Measurements from ENCODE around the gene FCSK. TPM values are rescaled to one million over a fixed set of nuclear protein-coding genes. Genes with fewer than 3 reads are reported as not detected.
"Not testable (repeated sequence)": the region's sequence is repeated elsewhere in the genome, so short reads cannot be mapped to it uniquely, and the experiment has no call there.

FCSK gene
- total RNA-seq, 1 donor from 2014 or later = 8.0 TPM

GRCh38 chr16:70496513-70496912, 42.1 kb downstream of the FCSK start:
- intact Hi-C loops (cut with DNase I) = no loop called here
- DNase-seq (no peak), ATAC-seq (ENCODE audit: poor library complexity) (no peak)

- DNase-seq (no peak), ATAC-seq (ENCODE audit: poor library complexity) (no peak)
- intact Hi-C loops (cut with DNase I) = no loop called here
These were observed 54.4 kb downstream of the FCSK start for GRCh38 chr16:70508752-70509151.

- DNase-seq (no peak), ATAC-seq (ENCODE audit: poor library complexity) (no peak)
- intact Hi-C loops (cut with DNase I) = no loop called here
These were observed 55.8 kb downstream of the FCSK start for GRCh38 chr16:70510216-70510615.

GRCh38 chr16:70511833-70512232, 57.4 kb downstream of the FCSK start:
- intact Hi-C loops (cut with DNase I) = no loop called here
- DNase-seq = no peak
- no peak for ATAC-seq (ENCODE audit: poor library complexity)

- no peak for DNase-seq
- no peak for ATAC-seq (ENCODE audit: poor library complexity)
- intact Hi-C loops (cut with DNase I) = no loop called here
These were observed 58.1 kb downstream of the FCSK start for GRCh38 chr16:70512456-70512855.

GRCh38 chr16:70520612-70521297, 66.4 kb downstream of the FCSK start:
- ATAC-seq (ENCODE audit: poor library complexity) (no peak), DNase-seq (no peak)
- intact Hi-C loops (cut with DNase I) = no loop called here

GRCh38 chr16:70522216-70523075, 68.1 kb downstream of the FCSK start:
- ATAC-seq (ENCODE audit: poor library complexity) = no peak
- no peak for DNase-seq
- intact Hi-C loops (cut with DNase I) = no loop called here

GRCh38 chr16:70523076-70523742, 68.8 kb downstream of the FCSK start, which contains the start of gene COG4:
Gene COG4 (minus strand): TSS chr16:70523554. CDS start chr16:70523543, 11 bp downstream.
- peak; percentile 96 for ATAC-seq (ENCODE audit: poor library complexity)
- peak; percentile 93 for DNase-seq
- intact Hi-C loops (cut with DNase I) = no loop called here

- intact Hi-C loops (cut with DNase I) = no loop called here
- ATAC-seq (ENCODE audit: poor library complexity) (peak; percentile 93), DNase-seq (peak; percentile 83)
These were observed 69.5 kb downstream of the FCSK start, which contains the start of gene SF3B3 for GRCh38 chr16:70523743-70524398. Gene SF3B3 (plus strand): TSS chr16:70523816. CDS start chr16:70526657, 2,841 bp downstream.

- ATAC-seq (ENCODE audit: poor library complexity) = peak; percentile 28
- intact Hi-C loops (cut with DNase I); DNase-seq: not testable (repeated sequence)
These were observed 70.0 kb downstream of the FCSK start for GRCh38 chr16:70524399-70524825.

- ATAC-seq (ENCODE audit: poor library complexity) (no peak), DNase-seq (no peak)
- intact Hi-C loops (cut with DNase I) = loop anchor here (5.0 kb wide), 1 partner anchor 126 kb away; no protein-coding TSS in a partner anchor
These were observed 72.0 kb downstream of the FCSK start for GRCh38 chr16:70526403-70526802.

- DNase-seq (no peak), ATAC-seq (ENCODE audit: poor library complexity) (no peak)
- intact Hi-C loops (cut with DNase I) = loop anchor here (5.0 kb wide), 1 partner anchor 125 kb away; no protein-coding TSS in a partner anchor
These were observed 73.1 kb downstream of the FCSK start for GRCh38 chr16:70527315-70527996.

GRCh38 chr16:70529051-70529777, 74.8 kb downstream of the FCSK start:
- ATAC-seq (ENCODE audit: poor library complexity) (no peak), DNase-seq (no peak)
- intact Hi-C loops (cut with DNase I) = loop anchor here (5.0 kb wide), 1 partner anchor 123 kb away; no protein-coding TSS in a partner anchor

Other genes starting within 250 kb of the FCSK start
- 10.7 TPM for gene EXOSC6, start 202.7 kb upstream of the FCSK start, total RNA-seq
- 59.7 TPM for gene AARS1, start 165.1 kb upstream of the FCSK start, total RNA-seq
- gene DDX19B, start 155.4 kb upstream of the FCSK start, total RNA-seq = 13.9 TPM
- gene DDX19A, start 107.7 kb upstream of the FCSK start, total RNA-seq = 25.0 TPM
- gene ST3GAL2, start 15.5 kb upstream of the FCSK start, total RNA-seq = 19.6 TPM
- 49.1 TPM for gene COG4, start 69.0 kb downstream of the FCSK start, total RNA-seq
- 129 TPM for gene SF3B3, start 69.2 kb downstream of the FCSK start, total RNA-seq
- 1.6 TPM for gene IL34, start 192.0 kb downstream of the FCSK start, total RNA-seq
- gene MTSS2, start 231.5 kb downstream of the FCSK start, total RNA-seq = 74.1 TPM

All from Right ventricle myocardium superior (tissue), 1 donor.